ENCODE data around the gene R3HDM4. TPM values are rescaled to one million over a fixed set of nuclear protein-coding genes. Genes with fewer than 3 reads are reported as not detected.
A peak's percentile ranks its signal among the peaks of the same experiment; 100 is the strongest.

The R3HDM4 gene
- total and polyA plus RNA-seq, 10 of the 15 experiments (the other 5 are each of a cell fraction or from before 2014, with no cell fraction given), result 1.3 to 65.8 (median 27.7) TPM

GRCh38 chr19:920051-920864, 7.2 kb upstream of the R3HDM4 start (continued):
- 0 out of 2 replicates have a peak, but pooled peaks have one; percentile 43 for TF ChIP-seq ZNF687 (IDR thresholded peaks at IDR 0.05)
- TF ChIP-seq RFX5 (IDR thresholded peaks at IDR 0.05; ENCODE audit: low read depth, low read length), result no peak
- peak; percentile 52; the same call in 1 of the 2 replicates for TF ChIP-seq POLR2A (IDR thresholded peaks at IDR 0.05; ENCODE audit: low read depth, low read length)
- TF ChIP-seq, protein P1, sequence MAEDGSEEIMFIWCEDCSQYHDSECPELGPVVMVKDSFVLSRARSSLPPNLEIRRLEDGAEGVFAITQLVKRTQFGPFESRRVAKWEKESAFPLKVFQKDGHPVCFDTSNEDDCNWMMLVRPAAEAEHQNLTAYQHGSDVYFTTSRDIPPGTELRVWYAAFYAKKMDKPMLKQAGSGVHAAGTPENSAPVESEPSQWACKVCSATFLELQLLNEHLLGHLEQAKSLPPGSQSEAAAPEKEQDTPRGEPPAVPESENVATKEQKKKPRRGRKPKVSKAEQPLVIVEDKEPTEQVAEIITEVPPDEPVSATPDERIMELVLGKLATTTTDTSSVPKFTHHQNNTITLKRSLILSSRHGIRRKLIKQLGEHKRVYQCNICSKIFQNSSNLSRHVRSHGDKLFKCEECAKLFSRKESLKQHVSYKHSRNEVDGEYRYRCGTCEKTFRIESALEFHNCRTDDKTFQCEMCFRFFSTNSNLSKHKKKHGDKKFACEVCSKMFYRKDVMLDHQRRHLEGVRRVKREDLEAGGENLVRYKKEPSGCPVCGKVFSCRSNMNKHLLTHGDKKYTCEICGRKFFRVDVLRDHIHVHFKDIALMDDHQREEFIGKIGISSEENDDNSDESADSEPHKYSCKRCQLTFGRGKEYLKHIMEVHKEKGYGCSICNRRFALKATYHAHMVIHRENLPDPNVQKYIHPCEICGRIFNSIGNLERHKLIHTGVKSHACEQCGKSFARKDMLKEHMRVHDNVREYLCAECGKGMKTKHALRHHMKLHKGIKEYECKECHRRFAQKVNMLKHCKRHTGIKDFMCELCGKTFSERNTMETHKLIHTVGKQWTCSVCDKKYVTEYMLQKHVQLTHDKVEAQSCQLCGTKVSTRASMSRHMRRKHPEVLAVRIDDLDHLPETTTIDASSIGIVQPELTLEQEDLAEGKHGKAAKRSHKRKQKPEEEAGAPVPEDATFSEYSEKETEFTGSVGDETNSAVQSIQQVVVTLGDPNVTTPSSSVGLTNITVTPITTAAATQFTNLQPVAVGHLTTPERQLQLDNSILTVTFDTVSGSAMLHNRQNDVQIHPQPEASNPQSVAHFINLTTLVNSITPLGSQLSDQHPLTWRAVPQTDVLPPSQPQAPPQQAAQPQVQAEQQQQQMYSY (CRISPR knock-in tag; IDR thresholded peaks at IDR 0.05), result no peak
- no peak; the same call in 1 of the 2 replicates for TF ChIP-seq POLR2AphosphoS2 (IDR thresholded peaks at IDR 0.05; ENCODE audit: low read depth, low read length)
- no peak for TF ChIP-seq HDAC6 (IDR thresholded peaks at IDR 0.05; ENCODE audit: unreplicated experiment)
- peak; percentile 47; the same call in 1 of the 2 replicates for TF ChIP-seq EED (IDR thresholded peaks at IDR 0.05; ENCODE audit: low read depth)
- TF ChIP-seq CEBPZ (IDR thresholded peaks at IDR 0.05; ENCODE audit: low read depth, low read length), result no peak
- peak; percentile 57; the same call in 1 of the 2 replicates for TF ChIP-seq TCF12 (IDR thresholded peaks at IDR 0.05; ENCODE audit: low read depth, low read length)
- no peak for TF ChIP-seq CHD4 (IDR thresholded peaks at IDR 0.05)
- TF ChIP-seq MTA3 (IDR thresholded peaks at IDR 0.05; ENCODE audit: borderline replicate concordance, low read length), result no peak
- no peak for TF ChIP-seq STAT1 (conservative IDR thresholded peaks at IDR 0.05)
- TF ChIP-seq FOXM1 (IDR thresholded peaks at IDR 0.05; ENCODE audit: low read depth, low read length), result no peak
- no peak for TF ChIP-seq IRF4 (IDR thresholded peaks at IDR 0.05; ENCODE audit: low read depth, low read length)
- no peak for TF ChIP-seq SMAD1 (IDR thresholded peaks at IDR 0.05; ENCODE audit: low read depth, partially characterized antibody)
- no peak for TF ChIP-seq JUND (IDR thresholded peaks at IDR 0.05; ENCODE audit: low read depth, low read length)
- TF ChIP-seq EGR1 (IDR thresholded peaks at IDR 0.05; ENCODE audit: borderline replicate concordance in 1 of 2, low read depth in 2 of 2, low read length in 2 of 2), result peak; percentile 50 to 90
- TF ChIP-seq DPF2 (IDR thresholded peaks at IDR 0.05), result peak; percentile 46; the same call in 1 of the 2 replicates
- no peak for TF ChIP-seq FOS (IDR thresholded peaks at IDR 0.05; ENCODE audit: borderline replicate concordance, extremely low read depth, insufficient read length)
- TF ChIP-seq HDAC2 (IDR thresholded peaks at IDR 0.05), result no peak

Data from GM12878 (cell line).